Neutrophil (primary cell): ENCODE results near the gene OPHN1.
"Not testable (repeated sequence)": the region's sequence is repeated elsewhere in the genome, so short reads cannot be mapped to it uniquely, and the experiment has no call there.

Experiments
- H3K27ac ChIP-seq: fragments of 200-600 bp; sonication (generic); 2 replicates; pipeline ENCODE4 v1.5.1; 2016; ENCODE audit warnings: mild to moderate bottlenecking, moderate library complexity
- H3K27me3 ChIP-seq: fragments of 200-600 bp; sonication (generic); 2 replicates; pipeline ENCODE4 v1.6.0; 2016; ENCODE audit warnings: mild to moderate bottlenecking
- H3K36me3 ChIP-seq: fragments of 200-600 bp; sonication (generic); 2 replicates; pipeline ENCODE4 v1.5.1; 2017
- H3K4me1 ChIP-seq, 2 experiments: fragments of 200-600 bp in 1 of 2; sonication (generic) in 1 of 2; 1 replicate in 1 of 2; 2 replicates in 1 of 2; pipeline versions ENCODE4 v1.5.1 to v1.6.1; 2013 to 2016; ENCODE audit warnings: low read depth in 1 of 2, low read length in 1 of 2, mild to moderate bottlenecking in 1 of 2, moderate library complexity in 1 of 2; ENCODE audit not compliant: control insufficient read depth in 1 of 2, insufficient read depth in 1 of 2
- H3K4me3 ChIP-seq, 2 experiments: fragments of 200-600 bp in 1 of 2; sonication (generic) in 1 of 2; 1 replicate in 1 of 2; 2 replicates in 1 of 2; pipeline ENCODE4 v1.5.1; 2013 to 2016; ENCODE audit warnings: low read depth in 1 of 2, low read length in 1 of 2, mild to moderate bottlenecking in 1 of 2, moderate library complexity in 1 of 2
- H3K9me3 ChIP-seq: fragments of 200-600 bp; sonication (generic); 2 replicates; pipeline ENCODE4 v1.5.1; 2016
- TF ChIP-seq, protein P1 (sequence below): fragments of 200-600 bp; sonication (generic); IDR thresholded peaks from 2 replicates; pipeline ENCODE4 v1.5.1; 2016; ENCODE audit warnings: antibody characterized with exemption

Gene OPHN1

DNA sequence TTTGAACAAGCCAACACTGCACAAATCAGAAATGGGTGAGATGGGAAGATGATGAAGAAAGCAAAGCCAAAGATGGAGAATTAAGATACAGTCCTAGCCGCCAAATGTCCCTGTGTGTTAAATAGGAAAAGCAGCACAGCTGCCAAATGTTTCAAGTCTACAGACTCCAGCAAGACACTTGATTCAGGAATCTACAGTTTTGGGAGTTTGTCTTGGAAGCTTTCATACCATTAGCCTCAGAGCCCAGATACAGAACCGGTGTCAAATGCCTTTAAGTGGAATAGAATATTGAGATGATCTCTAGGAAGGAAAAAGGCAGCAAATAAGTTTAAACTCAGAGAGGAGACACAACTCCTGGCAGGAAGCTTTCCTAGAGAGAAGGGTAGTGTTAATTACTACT is 30.3 kb downstream of the OPHN1 start:
- H3K36me3 ChIP-seq, result no peaks in the 10 kb centered on the region
- no peak overlapping the region for H3K27ac ChIP-seq
- H3K9me3 ChIP-seq, result no peaks in the 10 kb centered on the region
- H3K4me1 ChIP-seq, result no peaks in the 10 kb centered on the region
- TF ChIP-seq, protein P1, sequence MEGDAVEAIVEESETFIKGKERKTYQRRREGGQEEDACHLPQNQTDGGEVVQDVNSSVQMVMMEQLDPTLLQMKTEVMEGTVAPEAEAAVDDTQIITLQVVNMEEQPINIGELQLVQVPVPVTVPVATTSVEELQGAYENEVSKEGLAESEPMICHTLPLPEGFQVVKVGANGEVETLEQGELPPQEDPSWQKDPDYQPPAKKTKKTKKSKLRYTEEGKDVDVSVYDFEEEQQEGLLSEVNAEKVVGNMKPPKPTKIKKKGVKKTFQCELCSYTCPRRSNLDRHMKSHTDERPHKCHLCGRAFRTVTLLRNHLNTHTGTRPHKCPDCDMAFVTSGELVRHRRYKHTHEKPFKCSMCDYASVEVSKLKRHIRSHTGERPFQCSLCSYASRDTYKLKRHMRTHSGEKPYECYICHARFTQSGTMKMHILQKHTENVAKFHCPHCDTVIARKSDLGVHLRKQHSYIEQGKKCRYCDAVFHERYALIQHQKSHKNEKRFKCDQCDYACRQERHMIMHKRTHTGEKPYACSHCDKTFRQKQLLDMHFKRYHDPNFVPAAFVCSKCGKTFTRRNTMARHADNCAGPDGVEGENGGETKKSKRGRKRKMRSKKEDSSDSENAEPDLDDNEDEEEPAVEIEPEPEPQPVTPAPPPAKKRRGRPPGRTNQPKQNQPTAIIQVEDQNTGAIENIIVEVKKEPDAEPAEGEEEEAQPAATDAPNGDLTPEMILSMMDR, result no peak
- H3K27me3 ChIP-seq, result no peaks in the 10 kb centered on the region
- H3K4me3 ChIP-seq, result no peak overlapping the region

DNA sequence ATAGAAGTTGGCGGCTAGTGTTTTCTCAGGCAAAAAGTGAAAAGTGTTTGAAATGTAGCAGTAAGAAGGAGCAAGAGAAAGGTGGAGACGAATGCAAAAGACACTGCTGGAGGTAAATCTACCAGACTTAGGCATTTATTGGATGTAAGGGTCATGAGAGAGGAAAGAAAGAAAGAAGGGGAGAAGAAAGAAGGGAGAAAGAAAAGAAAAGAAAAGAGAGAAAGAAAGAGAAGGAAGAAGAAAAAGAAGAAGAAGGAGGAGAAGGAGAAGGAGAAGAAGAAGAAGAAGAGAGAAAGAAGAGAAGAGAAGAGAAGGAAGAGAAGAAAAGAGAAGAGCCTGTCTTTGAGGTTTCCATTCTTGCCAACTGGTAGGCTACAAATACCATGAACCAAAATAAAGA is 31.2 kb downstream of the OPHN1 start:
- H3K4me3 ChIP-seq, result no peak overlapping the region
- H3K9me3 ChIP-seq, result no peaks in the 10 kb centered on the region
- no peaks in the 10 kb centered on the region for H3K36me3 ChIP-seq
- TF ChIP-seq, protein P1, result no peak
- no peaks in the 10 kb centered on the region for H3K4me1 ChIP-seq
- H3K27me3 ChIP-seq, result no peaks in the 10 kb centered on the region
- no peak overlapping the region for H3K27ac ChIP-seq

DNA sequence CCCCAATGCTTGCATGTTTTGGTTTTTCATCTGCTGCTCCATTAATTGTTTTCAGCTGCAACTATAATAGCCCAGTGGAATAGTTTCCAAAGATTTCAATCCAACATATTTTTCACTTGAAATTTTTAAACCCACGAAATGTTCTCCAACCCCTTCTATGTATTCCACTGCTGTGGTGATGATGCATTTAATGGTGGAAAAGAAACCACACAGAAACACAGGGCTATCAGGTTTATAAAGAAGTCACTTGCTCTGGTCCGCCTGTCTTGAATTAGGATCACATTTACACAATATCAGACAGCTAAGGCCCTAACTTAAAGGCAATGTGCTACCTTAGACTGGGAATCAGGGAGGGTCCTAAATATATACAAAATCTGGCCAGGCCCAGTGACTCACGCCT is 35.0 kb downstream of the OPHN1 start:
- TF ChIP-seq, protein P1, result no peak
- Histone ChIP-seq H3K27me3 (no peaks in the 10 kb centered on the region), H3K4me1 (no peaks in the 10 kb centered on the region)

DNA sequence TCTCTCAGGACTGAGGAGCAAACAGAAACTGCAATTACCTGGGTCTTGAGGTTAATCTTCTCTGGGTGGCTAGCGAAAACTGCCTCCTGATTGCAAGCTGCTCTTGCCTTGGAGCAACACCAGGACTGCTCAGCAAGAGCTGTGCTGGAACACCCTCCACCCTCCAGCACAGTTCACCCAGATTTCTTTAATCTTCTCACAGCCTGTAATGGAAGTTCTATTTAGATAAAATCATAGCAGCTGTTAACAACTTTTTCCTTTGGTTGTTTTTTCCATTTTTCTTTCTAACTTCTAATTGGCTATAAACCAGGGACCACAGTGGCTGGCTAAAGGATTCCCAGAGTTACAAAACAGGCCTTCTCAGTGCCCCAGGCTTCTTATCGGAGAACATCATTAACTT is 36.3 kb downstream of the OPHN1 start:
- no peak overlapping the region for H3K4me3 ChIP-seq
- no peaks in the 10 kb centered on the region for H3K36me3 ChIP-seq
- H3K4me1 ChIP-seq, result no peaks in the 10 kb centered on the region
- H3K27me3 ChIP-seq, result no peaks in the 10 kb centered on the region
- H3K27ac ChIP-seq, result no peak overlapping the region
- no peaks in the 10 kb centered on the region for H3K9me3 ChIP-seq
- TF ChIP-seq, protein P1, result no peak

More for the DNA sequence above, 35.0 kb downstream of the OPHN1 start:
- H3K4me3 ChIP-seq, result no peak overlapping the region
- H3K36me3 ChIP-seq, result no peaks in the 10 kb centered on the region
- H3K27ac ChIP-seq, result no peak overlapping the region
- H3K9me3 ChIP-seq, result no peaks in the 10 kb centered on the region

DNA sequence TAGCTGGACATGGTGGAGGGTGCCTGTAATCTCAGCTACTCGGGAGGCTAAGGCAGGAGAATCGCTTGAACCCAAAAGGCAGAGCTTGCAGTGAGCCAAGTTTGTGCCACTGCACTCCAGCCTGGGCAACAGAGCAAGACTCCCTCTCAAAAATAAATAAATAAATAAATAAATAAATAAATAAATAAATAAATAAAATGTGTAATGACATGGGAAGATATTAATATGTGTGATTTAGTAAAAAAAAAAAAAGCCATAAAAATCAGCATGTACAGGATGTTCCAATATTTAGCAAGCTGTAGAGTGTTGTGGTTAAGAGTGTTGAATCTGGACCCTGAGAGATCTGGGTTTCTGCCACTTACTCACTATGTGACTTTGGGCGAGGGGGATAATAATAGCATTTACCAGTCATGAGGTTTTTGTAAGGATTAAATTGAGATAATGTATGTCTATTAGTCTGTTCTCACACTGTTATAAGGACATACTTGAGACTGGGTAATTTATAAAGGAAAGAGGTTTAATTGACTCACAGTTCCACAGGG is 43.8 kb downstream of the OPHN1 start:
- not testable (repeated sequence) for H3K27ac ChIP-seq

DNA sequence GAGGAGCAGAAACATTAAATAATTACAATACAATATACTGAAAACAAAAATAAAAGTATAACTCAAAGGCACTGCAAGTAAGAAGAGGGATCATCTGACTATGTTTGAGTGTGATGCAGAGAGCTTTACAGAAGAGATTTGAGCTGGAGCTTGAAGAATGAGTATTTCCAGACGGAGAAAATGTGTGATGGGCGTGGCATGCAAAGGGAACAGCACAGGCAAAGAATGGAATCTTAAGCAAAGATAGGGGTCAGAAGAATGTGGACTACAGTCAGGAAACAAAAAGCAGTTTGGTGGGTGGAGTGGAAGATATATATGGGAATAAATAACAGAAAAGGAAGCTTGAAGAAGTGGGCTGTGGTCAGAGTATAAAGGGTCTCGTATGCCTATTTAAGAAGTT is 45.5 kb downstream of the OPHN1 start:
- Histone ChIP-seq H3K27ac (no peak overlapping the region), H3K9me3 (no peaks in the 10 kb centered on the region), H3K27me3 (no peaks in the 10 kb centered on the region), H3K4me3 (no peak overlapping the region), H3K4me1 (no peaks in the 10 kb centered on the region), H3K36me3 (no peaks in the 10 kb centered on the region)
- TF ChIP-seq, protein P1, result no peak

More for the DNA sequence above, 43.8 kb downstream of the OPHN1 start:
- H3K27me3 ChIP-seq, H3K4me1 ChIP-seq, H3K36me3 ChIP-seq, H3K4me3 ChIP-seq, H3K9me3 ChIP-seq: not testable (repeated sequence)
